Suppressor macrophage treated with lipopolysaccharide for 4 hours (primary cell): Measurements from ENCODE around the gene SYCE3.

Experiments
- DNase-seq: peaks from one replicate; pipeline ENCODE4 v3.0.0-alpha.2; 2020

Gene SYCE3

GRCh38 chr22:50574383-50574755 is 11.7 kb upstream of the SYCE3 start:
- no peak for DNase-seq

GRCh38 chr22:50573491-50574382 is 11.0 kb upstream of the SYCE3 start:
- no peak for DNase-seq

- DNase-seq, result no peak
Observed at GRCh38 chr22:50572965-50573364, 10.2 kb upstream of the SYCE3 start.

- DNase-seq, result no peak
Observed at GRCh38 chr22:50571264-50572175, 8.8 kb upstream of the SYCE3 start.

- DNase-seq, result no peak
Observed at GRCh38 chr22:50570861-50571260, 8.1 kb upstream of the SYCE3 start.

GRCh38 chr22:50569896-50570535 is 7.3 kb upstream of the SYCE3 start:
- no peak for DNase-seq

- no peak for DNase-seq
Observed at GRCh38 chr22:50569041-50569459, 6.3 kb upstream of the SYCE3 start.

- no peak for DNase-seq
Observed at GRCh38 chr22:50568626-50569025, 5.9 kb upstream of the SYCE3 start.

GRCh38 chr22:50567721-50568252 is 5.1 kb upstream of the SYCE3 start:
- DNase-seq, result no peak

GRCh38 chr22:50564289-50564688 is 1.6 kb upstream of the SYCE3 start:
- DNase-seq, result no peak

GRCh38 chr22:50563413-50564160 is 868 bp upstream of the SYCE3 start:
- DNase-seq, result no peak

- DNase-seq, result no peak
Observed at GRCh38 chr22:50561401-50562358, 1.0 kb downstream of the SYCE3 start.

GRCh38 chr22:50560034-50560433 is 2.7 kb downstream of the SYCE3 start:
- no peak for DNase-seq

GRCh38 chr22:50556703-50557102 is 6.0 kb downstream of the SYCE3 start:
- no peak for DNase-seq

- no peak for DNase-seq
Observed at GRCh38 chr22:50553310-50553709, 9.4 kb downstream of the SYCE3 start.

GRCh38 chr22:50551160-50551752 is 11.5 kb downstream of the SYCE3 start:
- no peak for DNase-seq

GRCh38 chr22:50550395-50550794 is 12.3 kb downstream of the SYCE3 start:
- DNase-seq, result no peak

- no peak for DNase-seq
Observed at GRCh38 chr22:50548921-50549790, 13.6 kb downstream of the SYCE3 start.
